DMS 273 (cell line): ENCODE data around the gene RAVER1.
A peak's percentile ranks its signal among the peaks of the same experiment; 100 is the strongest.
"Not testable (repeated sequence)": the region's sequence is repeated elsewhere in the genome, so short reads cannot be mapped to it uniquely, and the experiment has no call there.

Experiments used
- DNase-seq: peaks from one replicate; lab custom pipeline; 2025; ENCODE audit not compliant: unreplicated experiment; lab: John Stamatoyannopoulos, UW

RAVER1 gene

DNA sequence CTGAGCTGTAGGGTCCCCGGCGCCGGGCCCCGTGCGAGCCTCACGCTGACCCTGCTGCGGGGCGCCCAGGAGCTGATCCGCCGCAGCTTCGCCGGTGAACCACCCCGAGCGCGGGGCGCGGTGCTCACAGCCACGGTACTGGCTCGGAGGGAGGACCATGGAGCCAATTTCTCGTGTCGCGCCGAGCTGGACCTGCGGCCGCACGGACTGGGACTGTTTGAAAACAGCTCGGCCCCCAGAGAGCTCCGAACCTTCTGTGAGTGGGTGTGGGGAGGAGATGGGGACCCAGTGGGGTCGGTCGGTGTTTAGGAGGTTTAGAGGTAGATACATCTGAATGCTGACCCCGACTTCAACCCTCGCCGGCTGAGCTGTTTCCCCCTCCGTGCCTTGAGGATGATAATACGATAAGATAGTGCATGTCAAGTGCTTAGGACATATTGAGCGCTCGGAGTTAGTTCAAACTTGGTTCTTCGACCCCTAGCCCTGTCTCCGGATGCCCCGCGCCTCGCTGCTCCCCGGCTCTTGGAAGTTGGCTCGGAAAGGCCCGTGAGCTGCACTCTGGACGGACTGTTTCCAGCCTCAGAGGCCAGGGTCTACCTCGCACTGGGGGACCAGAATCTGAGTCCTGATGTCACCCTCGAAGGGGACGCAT is 41.6 kb downstream of the RAVER1 start:
- no peak for DNase-seq

DNA sequence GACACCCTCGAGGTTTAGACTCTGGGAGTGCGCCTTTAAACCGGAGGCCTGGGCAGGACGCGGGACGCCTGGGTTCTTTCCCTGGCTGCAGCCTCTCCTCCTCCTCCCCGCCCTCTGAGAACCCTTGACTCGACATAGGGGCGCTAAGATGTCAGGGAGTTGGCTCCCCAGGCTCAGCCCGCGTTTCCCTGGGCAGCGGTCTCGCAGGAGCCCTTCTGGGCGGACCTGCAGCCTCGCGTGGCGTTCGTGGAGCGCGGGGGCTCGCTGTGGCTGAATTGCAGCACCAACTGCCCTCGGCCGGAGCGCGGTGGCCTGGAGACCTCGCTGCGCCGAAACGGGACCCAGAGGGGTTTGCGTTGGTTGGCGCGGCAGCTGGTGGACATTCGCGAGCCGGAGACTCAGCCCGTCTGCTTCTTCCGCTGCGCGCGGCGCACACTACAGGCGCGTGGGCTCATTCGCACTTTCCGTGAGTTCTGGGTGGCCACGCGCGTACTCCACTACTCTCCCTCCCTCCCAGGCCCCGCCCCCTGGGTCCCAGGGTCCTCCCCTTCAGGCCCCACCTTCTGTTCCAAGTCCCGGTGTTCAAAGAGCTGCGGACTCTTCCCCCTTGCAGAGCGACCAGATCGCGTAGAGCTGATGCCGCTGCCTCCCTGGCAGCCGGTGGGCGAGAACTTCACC is 42.3 kb downstream of the RAVER1 start:
- DNase-seq = peak; percentile 77

- DNase-seq = peak; percentile 82
Observed at GRCh38 chr19:10290357-10290875, 42.9 kb downstream of the RAVER1 start.

DNA sequence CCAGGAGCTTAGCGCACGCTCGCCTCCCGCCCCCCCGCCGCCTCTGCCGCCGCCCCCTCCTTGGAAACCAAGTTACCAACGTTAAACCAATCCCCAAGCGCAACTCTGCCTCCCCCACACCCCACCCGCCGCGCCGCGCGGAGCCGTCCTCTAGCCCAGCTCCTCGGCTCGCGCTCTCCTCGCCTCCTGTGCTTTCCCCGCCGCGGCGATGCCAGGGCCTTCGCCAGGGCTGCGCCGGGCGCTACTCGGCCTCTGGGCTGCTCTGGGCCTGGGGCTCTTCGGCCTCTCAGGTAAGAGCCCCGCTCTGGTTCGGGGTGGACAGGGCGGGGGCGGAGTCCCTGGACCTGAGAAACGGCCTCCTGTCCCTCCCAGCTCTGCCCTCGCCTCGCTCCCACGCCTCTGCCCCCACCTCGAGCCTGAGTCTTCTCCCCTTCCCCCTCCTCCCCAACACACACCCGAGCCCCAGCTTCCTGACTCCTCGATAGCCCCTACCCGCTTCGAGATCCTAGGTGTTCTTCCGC is 43.4 kb downstream of the RAVER1 start, which contains the start of gene ICAM5:
TSS of gene ICAM5 (plus strand) at position 117 of the 521 bp plus-strand sequence. CDS start at position 209, 92 bp downstream.
- peak; percentile 93 for DNase-seq

- peak; percentile 96 for DNase-seq
Observed at GRCh38 chr19:10289167-10289835, 44.0 kb downstream of the RAVER1 start.

GRCh38 chr19:10288662-10289166 is 44.6 kb downstream of the RAVER1 start:
- DNase-seq = peak; percentile 62

GRCh38 chr19:10286803-10287737 is 46.3 kb downstream of the RAVER1 start, which contains the start of gene ICAM4:
ICAM4 (plus strand) TSS chr19:10286955; CDS start chr19:10287013, 58 bp downstream.
- peak; percentile 92 for DNase-seq

DNA sequence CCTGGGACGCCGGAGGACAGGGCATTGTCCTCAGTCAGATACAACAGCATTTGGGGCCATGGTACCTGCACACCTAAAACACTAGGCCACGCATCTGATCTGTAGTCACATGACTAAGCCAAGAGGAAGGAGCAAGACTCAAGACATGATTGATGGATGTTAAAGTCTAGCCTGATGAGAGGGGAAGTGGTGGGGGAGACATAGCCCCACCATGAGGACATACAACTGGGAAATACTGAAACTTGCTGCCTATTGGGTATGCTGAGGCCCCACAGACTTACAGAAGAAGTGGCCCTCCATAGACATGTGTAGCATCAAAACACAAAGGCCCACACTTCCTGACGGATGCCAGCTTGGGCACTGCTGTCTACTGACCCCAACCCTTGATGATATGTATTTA is 47.9 kb downstream of the RAVER1 start:
- no peak for DNase-seq

GRCh38 chr19:10284960-10285278 is 48.4 kb downstream of the RAVER1 start:
- no peak for DNase-seq

DNA sequence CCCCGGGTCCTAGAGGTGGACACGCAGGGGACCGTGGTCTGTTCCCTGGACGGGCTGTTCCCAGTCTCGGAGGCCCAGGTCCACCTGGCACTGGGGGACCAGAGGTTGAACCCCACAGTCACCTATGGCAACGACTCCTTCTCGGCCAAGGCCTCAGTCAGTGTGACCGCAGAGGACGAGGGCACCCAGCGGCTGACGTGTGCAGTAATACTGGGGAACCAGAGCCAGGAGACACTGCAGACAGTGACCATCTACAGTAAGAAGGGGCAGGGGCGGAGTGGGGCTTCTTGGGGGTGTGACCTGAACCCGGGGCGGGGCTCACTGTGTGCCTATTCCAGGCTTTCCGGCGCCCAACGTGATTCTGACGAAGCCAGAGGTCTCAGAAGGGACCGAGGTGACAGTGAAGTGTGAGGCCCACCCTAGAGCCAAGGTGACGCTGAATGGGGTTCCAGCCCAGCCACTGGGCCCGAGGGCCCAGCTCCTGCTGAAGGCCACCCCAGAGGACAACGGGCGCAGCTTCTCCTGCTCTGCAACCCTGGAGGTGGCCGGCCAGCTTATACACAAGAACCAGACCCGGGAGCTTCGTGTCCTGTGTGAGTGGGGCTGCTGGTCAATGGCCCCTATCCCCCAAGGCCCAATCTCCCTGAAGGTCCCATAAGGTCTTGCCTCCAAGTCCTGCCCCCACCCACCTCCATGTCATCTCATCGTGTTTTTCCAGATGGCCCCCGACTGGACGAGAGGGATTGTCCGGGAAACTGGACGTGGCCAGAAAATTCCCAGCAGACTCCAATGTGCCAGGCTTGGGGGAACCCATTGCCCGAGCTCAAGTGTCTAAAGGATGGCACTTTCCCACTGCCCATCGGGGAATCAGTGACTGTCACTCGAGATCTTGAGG is 49.0 kb downstream of the RAVER1 start:
- DNase-seq = no peak

DNA sequence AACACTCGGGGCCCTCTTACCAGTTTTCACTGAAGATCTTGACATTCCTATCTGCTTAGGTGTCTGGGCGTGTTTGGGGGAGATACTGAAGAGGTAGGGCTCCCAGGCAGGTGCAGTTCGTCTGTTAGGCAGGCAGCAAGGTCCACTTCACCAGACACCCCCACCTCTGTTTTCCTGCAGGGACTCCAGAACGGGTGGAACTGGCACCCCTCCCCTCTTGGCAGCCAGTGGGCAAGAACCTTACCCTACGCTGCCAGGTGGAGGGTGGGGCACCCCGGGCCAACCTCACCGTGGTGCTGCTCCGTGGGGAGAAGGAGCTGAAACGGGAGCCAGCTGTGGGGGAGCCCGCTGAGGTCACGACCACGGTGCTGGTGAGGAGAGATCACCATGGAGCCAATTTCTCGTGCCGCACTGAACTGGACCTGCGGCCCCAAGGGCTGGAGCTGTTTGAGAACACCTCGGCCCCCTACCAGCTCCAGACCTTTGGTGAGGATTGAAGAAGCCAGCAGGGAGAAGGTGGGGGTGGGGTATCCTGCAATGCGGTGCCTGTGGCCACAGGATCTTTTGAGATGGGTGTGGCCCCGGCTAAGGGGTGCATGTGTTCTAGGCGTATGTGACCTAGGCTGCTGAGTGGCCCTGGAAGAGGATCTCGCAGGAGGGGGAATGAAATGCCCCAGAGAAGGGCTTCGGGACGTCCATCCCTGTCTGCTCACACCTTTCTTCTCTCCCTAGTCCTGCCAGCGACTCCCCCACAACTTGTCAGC is 49.8 kb downstream of the RAVER1 start:
- DNase-seq = no peak

DNA sequence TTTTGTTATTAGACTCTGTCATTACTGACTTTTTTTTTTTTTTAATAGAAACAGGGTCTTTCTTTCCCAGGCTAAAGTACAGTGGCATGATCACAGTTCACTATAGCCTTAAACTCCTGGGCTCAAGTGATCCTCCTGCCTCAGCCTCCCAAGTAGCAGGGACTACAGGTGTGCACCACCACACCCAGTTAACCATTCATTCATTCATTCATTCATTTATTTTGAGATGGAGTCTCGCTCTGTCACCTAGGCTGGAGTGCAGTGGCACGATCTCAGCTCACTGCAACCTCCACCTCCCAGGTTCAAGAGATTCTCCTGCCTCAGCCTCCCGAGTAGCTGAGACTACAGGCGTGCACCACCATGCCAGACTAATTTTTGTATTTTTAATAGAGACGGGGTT is 51.3 kb downstream of the RAVER1 start:
- DNase-seq = not testable (repeated sequence)

GRCh38 chr19:10279737-10280442 is 53.4 kb downstream of the RAVER1 start:
- DNase-seq = no peak

GRCh38 chr19:10278935-10279334 is 54.4 kb downstream of the RAVER1 start:
- no peak for DNase-seq

GRCh38 chr19:10277795-10278589 is 55.3 kb downstream of the RAVER1 start:
- DNase-seq = no peak

DNA sequence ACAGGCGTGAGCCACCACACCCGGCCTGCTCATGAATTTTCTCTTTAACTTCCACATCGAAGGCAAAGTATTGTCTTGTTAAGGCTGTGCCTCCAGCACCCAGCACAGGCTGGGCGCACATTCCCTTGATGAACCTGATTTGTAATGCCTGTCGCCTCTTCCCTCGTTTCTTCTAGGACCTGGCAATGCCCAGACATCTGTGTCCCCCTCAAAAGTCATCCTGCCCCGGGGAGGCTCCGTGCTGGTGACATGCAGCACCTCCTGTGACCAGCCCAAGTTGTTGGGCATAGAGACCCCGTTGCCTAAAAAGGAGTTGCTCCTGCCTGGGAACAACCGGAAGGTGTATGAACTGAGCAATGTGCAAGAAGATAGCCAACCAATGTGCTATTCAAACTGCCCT is 58.7 kb downstream of the RAVER1 start:
- DNase-seq = no peak

DNA sequence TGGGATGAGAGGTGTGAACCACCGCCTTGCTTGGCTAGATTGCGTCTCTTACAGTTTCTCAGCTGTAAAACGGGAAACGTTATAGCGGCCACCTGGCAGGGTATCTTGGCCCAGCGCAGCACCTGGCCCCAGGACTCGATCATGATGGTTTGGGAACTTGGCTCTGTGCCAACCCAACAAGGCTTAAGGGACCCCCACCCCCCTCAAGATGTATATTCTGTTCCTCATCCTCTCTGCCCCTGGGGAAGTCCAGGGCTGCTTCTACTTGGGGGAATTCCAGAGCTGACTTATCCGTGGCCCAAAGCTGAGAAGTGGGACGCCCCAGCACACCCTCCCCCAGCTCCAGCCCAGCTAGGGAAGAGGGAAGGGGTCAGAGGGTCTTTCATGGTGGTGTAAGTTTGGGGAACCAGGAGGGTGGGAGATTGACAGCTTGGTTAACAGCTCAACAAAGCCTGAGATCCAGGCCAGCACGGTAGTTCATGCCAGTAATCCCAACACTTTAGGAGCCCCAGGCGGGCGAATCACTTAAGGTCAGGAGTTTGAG is 61.7 kb downstream of the RAVER1 start:
- DNase-seq = peak; percentile 30
